Effector memory CD8-positive, alpha-beta T cell (primary cell): ENCODE results near the gene MPHOSPH8.
"Not testable (repeated sequence)": the region's sequence is repeated elsewhere in the genome, so short reads cannot be mapped to it uniquely, and the experiment has no call there.

Source experiments
- ATAC-seq: fragments of 150-1000 bp; cut with Tn5 transposase; replicated peaks from 2 replicates; pipeline ENCODE4 v1.10.0; 2021; ENCODE audit warnings: mild to moderate bottlenecking, moderate library complexity
- DNase-seq, 3 experiments: peaks; one replicate each; pipeline ENCODE4 v3.0.0; 2021
- H3K27ac Mint-ChIP-seq, 2 donors: one replicate each; pipeline ENCODE4 v1.8.0; 2022; ENCODE audit warnings: mild to moderate bottlenecking in 2 of 2, mixed read lengths in 2 of 2, moderate library complexity in 2 of 2
- H3K27me3 Mint-ChIP-seq, 2 donors: one replicate each; pipeline ENCODE4 v1.8.0; 2022; ENCODE audit warnings: mixed read lengths in 2 of 2
- H3K36me3 Mint-ChIP-seq: one replicate; pipeline ENCODE4 v1.8.0; 2022; ENCODE audit warnings: mild to moderate bottlenecking, moderate library complexity, mixed read lengths; ENCODE audit not compliant: insufficient read depth
- H3K4me1 Mint-ChIP-seq, 2 donors: one replicate each; pipeline ENCODE4 v1.8.0; 2022; ENCODE audit warnings: low read depth in 2 of 2, mixed read lengths in 2 of 2
- H3K4me3 Mint-ChIP-seq, 2 donors: one replicate each; pipeline ENCODE4 v1.8.0; 2022; ENCODE audit warnings: mild to moderate bottlenecking in 2 of 2, mixed read lengths in 2 of 2, moderate library complexity in 2 of 2
- H3K9me3 Mint-ChIP-seq, 2 donors: one replicate each; pipeline ENCODE4 v1.8.0; 2022; ENCODE audit warnings: mixed read lengths in 2 of 2

Gene MPHOSPH8

DNA sequence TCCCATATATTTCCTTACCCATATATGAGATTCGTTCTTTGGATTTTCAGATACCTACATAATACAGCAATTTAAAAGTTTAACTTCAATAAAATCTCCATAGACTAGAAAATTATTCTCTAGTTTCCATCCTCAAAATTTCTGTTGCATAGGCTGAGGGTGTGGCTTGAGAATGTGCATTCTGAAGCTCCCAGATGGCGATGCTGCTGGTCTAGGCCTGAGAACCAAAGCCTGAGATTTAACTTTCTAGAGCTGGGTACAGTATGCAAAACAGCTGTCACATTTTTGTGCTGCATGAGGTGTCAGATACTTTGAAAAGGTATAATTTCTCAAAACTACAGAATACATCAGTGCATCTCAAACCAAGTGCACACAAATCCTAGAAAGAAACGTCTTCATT lies 42.7 kb downstream of the MPHOSPH8 start:
- H3K9me3 Mint-ChIP-seq: no peaks in the 10 kb centered on the region
- peaks cover 0 to 4% of the 10 kb centered on the region in 2 donors for H3K4me1 Mint-ChIP-seq
- no peak overlapping the region for H3K4me3 Mint-ChIP-seq
- DNase-seq (no peak), ATAC-seq (no peak)
- H3K27ac Mint-ChIP-seq: peak overlapping the region in 1 of 2 donors; percentile 2
- no peaks in the 10 kb centered on the region for H3K27me3 Mint-ChIP-seq
- peaks cover 61% of the 10 kb centered on the region for H3K36me3 Mint-ChIP-seq

DNA sequence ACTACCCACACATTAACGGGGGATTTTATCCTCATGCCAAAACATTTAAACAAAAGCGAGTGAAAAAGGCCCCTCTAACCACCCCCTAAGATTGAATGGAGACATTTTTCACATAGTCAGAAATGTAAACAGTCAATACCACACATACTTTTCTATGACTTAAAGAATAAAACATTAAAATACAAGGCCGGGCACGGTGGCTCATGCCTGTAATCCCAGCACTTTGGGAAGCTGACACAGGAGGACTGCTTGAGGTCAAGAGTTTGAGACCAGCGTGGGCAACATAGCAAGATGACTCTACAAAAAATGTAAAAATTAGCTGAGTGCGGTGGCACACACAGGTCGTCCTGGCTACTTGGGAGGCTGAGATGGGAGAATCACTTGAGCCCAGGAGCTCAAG lies 47.3 kb downstream of the MPHOSPH8 start:
- ATAC-seq: no peak
- Mint-ChIP-seq H3K36me3 (peaks cover 22% of the 10 kb centered on the region), H3K4me1 (peaks cover 4 to 20% of the 10 kb centered on the region in 2 donors), H3K27me3 (no peaks in the 10 kb centered on the region), H3K27ac (peak overlapping the region; percentile 17 to 78), H3K9me3 (no peaks in the 10 kb centered on the region), H3K4me3 (no peak overlapping the region)
- DNase-seq: no peak

DNA sequence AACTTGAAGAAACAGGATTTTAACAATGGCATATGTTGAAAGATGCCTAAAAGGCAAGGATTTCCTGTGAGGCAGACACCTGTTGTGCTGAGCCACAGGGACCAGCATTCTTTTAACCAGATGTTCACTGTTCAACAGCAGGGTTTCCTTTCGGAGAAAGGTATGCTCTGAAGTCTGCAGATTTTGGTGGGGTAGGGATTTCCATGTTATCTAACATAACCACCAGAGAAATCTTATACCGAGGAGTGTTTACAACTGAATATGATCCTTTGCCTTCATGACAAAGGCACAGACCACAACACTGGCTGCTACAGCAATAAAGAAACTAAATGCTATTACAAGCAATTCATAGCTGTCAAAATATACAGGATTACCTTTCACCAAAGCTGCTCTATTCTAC lies 48.1 kb downstream of the MPHOSPH8 start:
- Mint-ChIP-seq H3K9me3 (no peaks in the 10 kb centered on the region), H3K27me3 (no peaks in the 10 kb centered on the region), H3K4me1 (peaks cover 6 to 24% of the 10 kb centered on the region in 2 donors), H3K4me3 (no peak overlapping the region), H3K27ac (peak overlapping the region in 1 of 2 donors; percentile 7), H3K36me3 (peaks cover 18% of the 10 kb centered on the region)
- ATAC-seq (no peak), DNase-seq (no peak)

DNA sequence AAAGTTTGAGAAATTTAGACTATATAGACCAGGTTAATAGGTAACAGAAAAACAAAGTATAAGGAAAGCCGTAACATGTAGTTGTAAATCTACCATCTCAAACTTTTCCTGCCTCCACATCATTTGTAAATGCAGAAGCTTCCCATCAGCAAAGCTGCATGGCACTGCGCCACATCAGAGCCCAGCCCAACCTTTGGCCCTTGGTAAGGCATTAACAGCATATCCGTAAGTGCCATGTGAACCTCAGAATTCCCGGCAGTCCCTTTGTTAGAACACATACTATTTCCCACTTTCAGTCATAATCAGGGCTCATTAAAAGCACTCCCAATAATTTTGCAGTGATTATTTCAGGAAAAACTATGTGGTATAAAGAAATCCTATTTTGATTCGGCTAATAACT lies 51.6 kb downstream of the MPHOSPH8 start:
- ATAC-seq (no peak), DNase-seq (no peak)
- Mint-ChIP-seq H3K9me3 (no peaks in the 10 kb centered on the region), H3K27me3 (no peaks in the 10 kb centered on the region), H3K27ac (peak overlapping the region in 1 of 2 donors; percentile 30), H3K4me3 (no peak overlapping the region), H3K4me1 (peaks cover 6 to 24% of the 10 kb centered on the region in 2 donors), H3K36me3 (peaks cover 4% of the 10 kb centered on the region)

DNA sequence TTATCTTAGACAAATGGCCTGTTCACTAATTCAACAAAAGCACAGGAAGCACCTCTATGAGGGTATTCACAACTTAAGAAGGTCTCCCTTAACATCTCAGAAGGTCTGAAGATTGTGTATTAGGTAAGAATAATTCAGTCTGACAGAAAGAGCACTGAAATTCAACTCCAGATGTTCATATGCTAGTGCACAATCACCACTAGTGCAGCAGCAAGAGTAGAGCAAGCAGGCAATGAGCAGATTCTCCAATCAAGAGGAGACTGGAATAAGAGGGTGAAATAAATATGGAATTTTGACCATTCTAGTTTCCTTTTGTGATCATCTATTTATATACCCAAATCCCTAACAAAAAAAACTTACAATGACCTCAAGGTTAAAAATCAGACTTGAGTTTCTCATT lies 52.0 kb downstream of the MPHOSPH8 start:
- no peaks in the 10 kb centered on the region for H3K27me3 Mint-ChIP-seq
- H3K9me3 Mint-ChIP-seq: no peaks in the 10 kb centered on the region
- H3K27ac Mint-ChIP-seq: peak overlapping the region in 1 of 2 donors; percentile 30
- H3K4me3 Mint-ChIP-seq: no peak overlapping the region
- no peak for ATAC-seq
- no peak for DNase-seq
- peaks cover 6 to 24% of the 10 kb centered on the region in 2 donors for H3K4me1 Mint-ChIP-seq
- peaks cover 4% of the 10 kb centered on the region for H3K36me3 Mint-ChIP-seq

DNA sequence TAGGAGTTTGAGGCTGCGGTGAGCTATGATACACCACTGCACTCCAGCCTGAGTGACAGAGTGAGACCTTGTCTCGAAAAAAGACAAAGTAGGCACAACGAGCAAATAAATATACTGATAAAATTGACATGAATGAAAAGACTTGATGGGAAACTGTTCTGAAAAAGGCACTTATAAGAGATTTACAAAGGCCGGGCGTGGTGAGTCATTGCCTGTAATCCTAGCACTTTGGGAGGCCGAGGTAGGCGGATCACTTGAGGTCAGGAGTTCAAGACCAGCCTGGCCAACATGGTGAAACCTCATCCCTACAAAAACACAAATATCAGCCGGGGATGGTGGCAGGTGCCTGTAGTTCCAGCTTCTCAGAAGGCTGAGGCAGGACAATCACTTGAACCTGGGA lies 58.0 kb downstream of the MPHOSPH8 start:
- H3K27ac Mint-ChIP-seq, DNase-seq, ATAC-seq, H3K9me3 Mint-ChIP-seq, H3K36me3 Mint-ChIP-seq, H3K27me3 Mint-ChIP-seq, H3K4me3 Mint-ChIP-seq: not testable (repeated sequence)
- peaks cover 6 to 19% of the 10 kb centered on the region in 2 donors for H3K4me1 Mint-ChIP-seq

DNA sequence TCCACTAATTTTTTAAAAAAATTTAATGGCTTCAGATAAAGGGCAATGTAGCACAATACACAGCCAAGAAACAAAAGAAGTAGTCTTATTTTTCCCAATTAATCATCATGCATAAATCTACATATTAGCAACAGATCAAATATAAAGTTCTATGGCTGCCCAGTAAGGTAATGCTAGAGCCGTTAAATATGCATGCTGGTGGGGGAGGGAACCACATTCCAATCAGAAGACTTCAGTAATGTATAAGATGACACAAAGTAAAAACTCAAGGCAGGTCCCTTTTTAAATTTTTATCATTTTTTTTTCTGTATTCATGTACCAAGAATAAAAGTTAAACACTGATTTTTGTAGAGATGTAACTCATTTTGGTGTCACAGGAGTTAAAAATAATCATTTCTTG lies 62.0 kb downstream of the MPHOSPH8 start:
- DNase-seq (no peak), ATAC-seq (no peak)
- peaks cover 17% of the 10 kb centered on the region for H3K36me3 Mint-ChIP-seq
- H3K4me1 Mint-ChIP-seq: peaks cover 8 to 24% of the 10 kb centered on the region in 2 donors
- no peaks in the 10 kb centered on the region for H3K27me3 Mint-ChIP-seq
- H3K27ac Mint-ChIP-seq: peak overlapping the region in 1 of 2 donors; percentile 66
- H3K4me3 Mint-ChIP-seq: no peak overlapping the region
- no peaks in the 10 kb centered on the region for H3K9me3 Mint-ChIP-seq

DNA sequence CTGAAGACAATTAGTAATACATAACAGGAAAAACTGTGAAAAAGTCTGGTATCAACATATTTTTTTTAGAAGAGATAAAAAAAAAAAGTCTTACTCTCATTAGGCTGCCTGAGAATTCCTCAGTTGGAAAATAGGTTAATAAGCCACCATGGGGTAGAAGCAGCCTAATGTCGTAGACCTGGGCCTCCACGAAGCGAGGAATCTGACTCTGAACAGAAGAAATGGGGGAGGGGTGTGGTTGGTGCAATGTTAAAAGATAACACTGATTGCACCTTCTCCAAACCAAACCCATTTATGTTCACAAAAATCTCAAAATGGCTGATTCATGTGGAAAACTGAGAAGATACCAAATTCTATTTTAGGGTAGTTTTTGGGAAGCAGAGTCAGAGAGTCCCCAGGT lies 62.4 kb downstream of the MPHOSPH8 start:
- peaks cover 5 to 27% of the 10 kb centered on the region in 2 donors for H3K4me1 Mint-ChIP-seq
- H3K27me3 Mint-ChIP-seq: no peaks in the 10 kb centered on the region
- no peak for ATAC-seq
- H3K27ac Mint-ChIP-seq: peak overlapping the region in 1 of 2 donors; percentile 66
- no peak overlapping the region for H3K4me3 Mint-ChIP-seq
- H3K9me3 Mint-ChIP-seq: no peaks in the 10 kb centered on the region
- H3K36me3 Mint-ChIP-seq: peaks cover 15% of the 10 kb centered on the region
- no peak for DNase-seq

DNA sequence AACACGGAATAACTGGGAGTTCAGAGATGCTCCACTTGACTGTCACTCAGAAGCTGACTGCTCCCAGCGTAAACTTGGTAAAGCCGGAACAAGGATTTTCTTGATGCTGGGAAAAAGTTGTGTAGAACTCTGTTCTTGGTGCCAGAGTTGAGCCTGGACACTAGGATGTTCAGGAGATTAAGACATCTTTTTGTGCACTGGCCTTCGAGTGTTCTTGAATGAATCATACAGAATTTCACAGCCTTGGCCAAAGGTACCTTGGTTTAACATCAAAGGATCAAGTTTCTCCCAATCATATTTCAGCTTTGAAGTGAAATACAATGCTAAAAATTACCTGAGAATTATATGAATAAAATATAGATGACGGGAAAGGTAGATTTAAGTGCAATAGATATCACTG lies 67.5 kb downstream of the MPHOSPH8 start:
- ATAC-seq, H3K27ac Mint-ChIP-seq, H3K9me3 Mint-ChIP-seq, H3K4me3 Mint-ChIP-seq, H3K27me3 Mint-ChIP-seq, DNase-seq: not testable (repeated sequence)
- peaks cover 6 to 17% of the 10 kb centered on the region in 2 donors for H3K4me1 Mint-ChIP-seq
- H3K36me3 Mint-ChIP-seq: peaks cover 21% of the 10 kb centered on the region

DNA sequence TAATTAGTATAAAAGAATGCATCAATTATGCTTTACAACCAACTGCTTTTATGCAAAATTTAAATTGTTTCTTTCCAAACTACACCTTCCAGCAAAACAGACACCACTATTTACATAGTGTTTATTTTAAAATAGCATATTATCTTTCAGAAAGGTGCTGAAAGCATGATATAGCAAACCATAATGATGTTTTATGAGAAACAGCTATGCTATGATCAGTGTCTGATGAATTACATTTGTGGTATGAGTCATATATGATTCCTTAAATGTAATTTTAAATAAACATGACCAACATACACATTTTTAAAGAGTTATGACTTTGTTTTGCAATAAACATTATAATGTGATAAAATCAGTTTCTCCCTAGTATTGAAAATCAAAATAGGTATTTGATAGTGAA lies 68.2 kb downstream of the MPHOSPH8 start:
- not testable (repeated sequence) for H3K4me3 Mint-ChIP-seq, ATAC-seq, H3K27ac Mint-ChIP-seq, H3K9me3 Mint-ChIP-seq, H3K27me3 Mint-ChIP-seq, DNase-seq
- Mint-ChIP-seq H3K36me3 (peaks cover 28% of the 10 kb centered on the region), H3K4me1 (peaks cover 6 to 19% of the 10 kb centered on the region in 2 donors)

DNA sequence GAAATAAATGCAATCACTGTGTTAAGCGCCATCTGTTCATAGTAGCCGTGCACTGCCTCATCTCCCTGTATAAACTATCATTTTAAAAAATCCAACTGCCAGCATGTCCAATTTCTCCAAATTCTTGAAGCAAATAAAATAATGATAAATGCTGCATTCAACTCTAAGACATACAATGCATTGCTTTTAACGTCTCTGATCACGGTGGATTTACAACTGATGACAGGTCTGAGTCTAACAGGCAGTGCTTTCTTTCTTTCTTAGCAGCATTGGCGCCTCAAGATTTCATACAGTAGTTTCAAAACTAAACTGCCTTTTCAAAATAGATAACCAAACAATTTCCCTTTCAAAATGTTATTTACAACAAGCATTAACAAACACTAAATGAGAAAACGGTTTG lies 70.8 kb downstream of the MPHOSPH8 start:
- peaks cover 33% of the 10 kb centered on the region for H3K36me3 Mint-ChIP-seq
- DNase-seq, H3K27ac Mint-ChIP-seq, H3K4me3 Mint-ChIP-seq, ATAC-seq, H3K9me3 Mint-ChIP-seq, H3K27me3 Mint-ChIP-seq: not testable (repeated sequence)
- peaks cover 8 to 24% of the 10 kb centered on the region in 2 donors for H3K4me1 Mint-ChIP-seq

DNA sequence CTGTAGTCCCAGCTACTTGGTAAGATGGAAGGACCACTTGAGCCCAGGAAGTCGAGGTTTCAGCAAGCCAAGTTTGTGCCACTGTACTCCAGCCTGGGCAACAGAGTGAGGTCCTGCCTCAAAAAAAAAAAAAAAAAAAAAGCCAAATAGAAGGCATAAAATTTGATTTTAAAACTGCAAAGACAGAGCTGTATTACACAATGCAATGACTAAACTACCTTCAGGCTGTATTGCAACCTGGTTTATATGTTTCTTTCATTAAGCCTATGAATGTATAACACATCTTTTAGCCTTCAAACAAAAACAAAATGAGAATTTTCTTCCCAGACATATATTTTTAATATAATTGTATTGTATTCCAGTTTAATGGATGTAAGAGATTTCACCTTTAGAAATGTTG lies 75.6 kb downstream of the MPHOSPH8 start:
- ATAC-seq, DNase-seq, H3K4me3 Mint-ChIP-seq, H3K27ac Mint-ChIP-seq, H3K9me3 Mint-ChIP-seq, H3K27me3 Mint-ChIP-seq: not testable (repeated sequence)
- Mint-ChIP-seq H3K36me3 (peaks cover 31% of the 10 kb centered on the region), H3K4me1 (peaks cover 4 to 21% of the 10 kb centered on the region in 2 donors)

DNA sequence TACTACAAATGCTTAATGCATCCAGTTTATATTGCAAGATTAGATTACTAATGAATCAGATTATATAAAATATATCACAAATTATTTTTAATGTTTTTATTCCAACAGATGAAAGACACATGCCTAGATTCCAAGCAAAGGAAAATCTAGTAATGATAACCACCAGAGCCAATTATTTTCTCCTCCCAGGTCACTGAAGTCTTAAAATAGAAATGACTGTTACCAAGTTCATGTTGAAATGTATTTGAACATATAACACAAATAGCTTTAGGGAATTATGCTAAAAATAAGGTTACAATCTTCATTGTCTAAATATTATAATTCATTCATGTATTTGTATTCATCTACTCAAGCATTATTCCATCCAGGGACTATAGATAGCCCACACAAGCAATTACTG lies 76.3 kb downstream of the MPHOSPH8 start:
- H3K27ac Mint-ChIP-seq, H3K9me3 Mint-ChIP-seq, H3K27me3 Mint-ChIP-seq, H3K4me3 Mint-ChIP-seq, DNase-seq, ATAC-seq: not testable (repeated sequence)
- H3K36me3 Mint-ChIP-seq: peaks cover 37% of the 10 kb centered on the region
- H3K4me1 Mint-ChIP-seq: peaks cover 4 to 22% of the 10 kb centered on the region in 2 donors

DNA sequence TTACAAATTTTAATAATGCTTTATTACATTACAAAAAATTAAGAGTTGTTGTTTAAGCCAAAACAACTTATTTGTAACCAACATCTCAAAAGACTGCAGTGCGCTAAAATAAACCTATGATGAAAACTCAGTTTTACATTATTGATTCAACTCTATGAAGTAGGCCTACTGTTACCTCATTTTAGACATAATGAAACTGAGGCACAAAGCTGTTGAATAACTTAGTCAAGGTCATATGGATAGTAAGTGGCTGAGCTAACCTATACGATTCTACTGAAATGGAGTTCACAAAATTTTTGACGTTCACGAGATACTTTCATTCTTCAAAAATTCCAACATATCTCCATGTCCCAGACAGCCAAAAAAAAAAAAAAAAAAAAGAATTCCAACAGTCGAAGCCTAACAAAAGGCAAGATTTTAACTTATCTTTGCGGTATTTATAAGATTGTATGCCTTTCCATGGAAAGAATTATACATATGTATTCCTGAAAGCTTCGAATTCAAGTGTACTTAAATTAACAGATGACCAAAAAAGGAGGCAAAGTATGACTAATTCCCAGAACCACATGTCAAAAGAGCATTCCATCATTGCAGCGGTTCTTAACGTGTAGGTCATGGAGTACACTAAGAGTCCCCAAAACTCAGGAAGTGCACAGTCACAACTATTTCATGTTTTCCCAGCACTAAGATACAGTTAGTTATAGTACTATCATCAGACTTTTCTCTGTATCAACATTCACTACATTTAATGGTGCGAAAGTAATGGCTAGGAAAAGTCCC lies 79.9 kb downstream of the MPHOSPH8 start:
- H3K27me3 Mint-ChIP-seq: no peaks in the 10 kb centered on the region
- peaks cover 4 to 15% of the 10 kb centered on the region in 2 donors for H3K4me1 Mint-ChIP-seq

More for the DNA sequence above, 79.9 kb downstream of the MPHOSPH8 start:
- Mint-ChIP-seq H3K27ac (no peak overlapping the region), H3K9me3 (no peaks in the 10 kb centered on the region), H3K4me3 (no peak overlapping the region), H3K36me3 (peaks cover 37% of the 10 kb centered on the region)
- DNase-seq: no peak
- ATAC-seq: no peak
